ENCODE measurements around the gene RAB25. TPM values are rescaled to one million over a fixed set of nuclear protein-coding genes. Genes with fewer than 3 reads are reported as not detected.
A peak's percentile ranks its signal among the peaks of the same experiment; 100 is the strongest.

Gene RAB25
- total and polyA plus RNA-seq, 4 donors = 62.7 to 156 (median 87.2) TPM

DNA sequence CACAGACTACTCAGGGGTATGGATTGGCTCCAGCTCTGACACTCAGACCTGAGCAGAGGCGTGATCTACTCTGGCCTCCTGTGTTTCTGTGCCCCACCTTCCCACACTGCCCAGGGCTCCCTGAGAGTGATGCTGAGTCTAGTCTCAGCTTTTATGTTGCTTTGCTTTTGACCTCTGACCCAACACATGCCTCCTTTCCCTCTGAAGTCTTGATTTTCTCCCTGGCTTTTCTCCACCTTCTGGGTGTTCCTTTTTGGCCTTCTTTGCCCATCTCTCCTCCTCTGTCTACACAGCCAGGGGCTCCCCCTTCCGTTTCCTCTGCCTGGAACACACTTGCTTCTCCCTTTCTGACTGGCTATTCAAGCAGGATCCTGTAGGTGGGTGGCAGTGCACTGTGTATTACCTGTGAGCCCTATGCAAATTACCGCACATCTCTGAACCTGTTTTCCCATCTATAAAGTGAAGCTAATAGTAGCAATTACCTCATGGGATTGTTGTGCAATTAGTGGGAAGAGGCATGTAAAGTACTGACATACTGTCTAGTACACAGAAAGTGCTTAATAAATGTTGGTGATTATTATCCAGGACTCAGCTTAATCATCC, 35.0 kb downstream of the RAB25 start:
- Histone ChIP-seq H3K4me3 (no peak overlapping the region), H3K4me1 (ENCODE audit: control insufficient read depth in 5 of 5, insufficient read depth in 5 of 5, low read length in 5 of 5) (peaks cover 0 to 14% (median 6%) of the 10 kb centered on the region in 5 donors), H3K9ac (ENCODE audit: insufficient read depth in 1 of 2, low read length in 2 of 2) (no peak overlapping the region), H3K36me3 (ENCODE audit: control insufficient read depth in 4 of 4, insufficient read depth in 4 of 4, low read length in 4 of 4) (peaks cover 0 to 15% (median 3%) of the 10 kb centered on the region in 4 donors), H3K27ac (ENCODE audit: low read depth in 1 of 2, low read length in 1 of 2) (peak overlapping the region in 1 of 2 donors; percentile 9), H3K9me3 (ENCODE audit: control insufficient read depth in 4 of 4, insufficient read depth in 3 of 4, low read length in 3 of 4) (no peaks in the 10 kb centered on the region), H3K27me3 (ENCODE audit: control insufficient read depth in 3 of 3, insufficient read depth in 3 of 3, low read length in 2 of 3) (no peaks in the 10 kb centered on the region)
- ATAC-seq (ENCODE audit: insufficient read depth, low FRiP score) = no peak
- no peak for DNase-seq
- no peak for TF ChIP-seq CTCF (IDR thresholded peaks at IDR 0.05; ENCODE audit: control extremely low read depth, extremely low read depth)
- WGBS, 2 donors = 83% methylated on average over 3 of the region's 3 CpGs

DNA sequence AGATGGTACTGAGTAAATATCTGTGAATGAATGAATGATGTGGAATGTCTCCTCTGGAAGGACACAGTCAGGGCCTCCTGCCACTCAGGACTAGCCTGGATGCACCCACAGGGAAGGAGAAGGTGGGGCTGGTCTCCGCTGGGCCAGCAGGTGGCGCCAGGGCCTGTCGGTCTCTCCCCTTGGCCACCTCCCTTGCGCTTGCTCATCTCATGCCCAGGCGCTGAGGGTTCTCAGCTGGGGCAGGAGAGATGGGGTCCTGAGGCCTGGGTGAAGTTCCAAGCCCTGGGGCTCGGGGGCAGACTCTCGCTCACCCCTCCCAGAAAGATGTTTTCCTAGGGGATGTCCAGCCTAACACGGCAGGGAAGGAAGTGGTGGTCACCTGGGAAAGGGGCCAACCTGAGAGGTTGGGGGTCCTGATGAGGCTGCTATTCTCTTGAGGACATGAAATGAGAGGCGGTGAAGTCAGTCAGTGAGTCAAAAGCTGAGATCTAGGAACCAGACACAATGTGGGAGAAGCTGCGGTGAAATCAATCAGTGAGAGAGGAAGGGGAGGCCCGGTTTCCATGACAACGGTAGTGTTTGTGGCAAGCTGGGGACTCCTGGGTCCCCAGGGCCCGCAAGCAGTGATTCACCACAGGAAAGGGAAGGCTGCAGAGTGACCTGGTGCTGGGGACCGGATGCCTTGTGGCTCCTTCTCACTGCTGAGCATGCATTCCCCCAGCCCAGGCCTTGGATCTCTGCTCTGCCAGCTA, 35.9 kb downstream of the RAB25 start:
- no peak overlapping the region for H3K4me3 ChIP-seq
- H3K36me3 ChIP-seq (ENCODE audit: control insufficient read depth in 4 of 4, insufficient read depth in 4 of 4, low read length in 4 of 4) = peaks cover 0 to 15% (median 3%) of the 10 kb centered on the region in 4 donors
- peak; percentile 90 for TF ChIP-seq CTCF (IDR thresholded peaks at IDR 0.05; ENCODE audit: control extremely low read depth, extremely low read depth)
- ATAC-seq (ENCODE audit: insufficient read depth, low FRiP score) (peak; percentile 91), DNase-seq (peak; percentile 76 to 86 (median 80))
- peaks cover 0 to 17% (median 6%) of the 10 kb centered on the region in 5 donors for H3K4me1 ChIP-seq (ENCODE audit: control insufficient read depth in 5 of 5, insufficient read depth in 5 of 5, low read length in 5 of 5)
- 10 to 22% methylated on average over 14 of the region's 14 CpGs for WGBS, 2 donors
- no peaks in the 10 kb centered on the region for H3K27me3 ChIP-seq (ENCODE audit: control insufficient read depth in 3 of 3, insufficient read depth in 3 of 3, low read length in 2 of 3)
- no peaks in the 10 kb centered on the region for H3K9me3 ChIP-seq (ENCODE audit: control insufficient read depth in 4 of 4, insufficient read depth in 3 of 4, low read length in 3 of 4)
- no peak overlapping the region for H3K9ac ChIP-seq (ENCODE audit: insufficient read depth in 1 of 2, low read length in 2 of 2)
- peak overlapping the region; percentile 11 to 74 for H3K27ac ChIP-seq (ENCODE audit: low read depth in 1 of 2, low read length in 1 of 2)

GRCh38 chr1:156097499-156098178, 36.7 kb downstream of the RAB25 start:
- DNase-seq (no peak), ATAC-seq (ENCODE audit: insufficient read depth, low FRiP score) (no peak)
- Histone ChIP-seq H3K36me3 (ENCODE audit: control insufficient read depth in 4 of 4, insufficient read depth in 4 of 4, low read length in 4 of 4) (peaks cover 0 to 15% (median 3%) of the 10 kb centered on the region in 4 donors), H3K27me3 (ENCODE audit: control insufficient read depth in 3 of 3, insufficient read depth in 3 of 3, low read length in 2 of 3) (no peaks in the 10 kb centered on the region), H3K9ac (ENCODE audit: insufficient read depth in 1 of 2, low read length in 2 of 2) (no peak overlapping the region), H3K4me1 (ENCODE audit: control insufficient read depth in 5 of 5, insufficient read depth in 5 of 5, low read length in 5 of 5) (peaks cover 0 to 25% (median 11%) of the 10 kb centered on the region in 5 donors), H3K4me3 (no peak overlapping the region), H3K27ac (ENCODE audit: low read depth in 1 of 2, low read length in 1 of 2) (peak overlapping the region; percentile 11), H3K9me3 (ENCODE audit: control insufficient read depth in 4 of 4, insufficient read depth in 3 of 4, low read length in 3 of 4) (no peaks in the 10 kb centered on the region)
- 83 to 87% methylated on average over 9 of the region's 9 CpGs for WGBS, 2 donors
- no peak for TF ChIP-seq CTCF (IDR thresholded peaks at IDR 0.05; ENCODE audit: control extremely low read depth, extremely low read depth)
